HG03520 (cell line): Measurements from ENCODE around the gene MYO18B.

ENCODE experiments used
- ATAC-seq: cut with Tn5 transposase; IDR thresholded peaks from one replicate; pipeline ENCODE4 v1.9.1; 2021; ENCODE audit warnings: mild to moderate bottlenecking, moderate library complexity; ENCODE audit not compliant: unreplicated experiment

Gene MYO18B

GRCh38 chr22:26025626-26026025, 283.6 kb downstream of the MYO18B start:
- no peak for ATAC-seq

- no peak for ATAC-seq
Observed at GRCh38 chr22:26027341-26027740, 285.4 kb downstream of the MYO18B start.

GRCh38 chr22:26031641-26032040, 289.7 kb downstream of the MYO18B start:
- no peak for ATAC-seq

- ATAC-seq = no peak
Observed at GRCh38 chr22:26033071-26033470, 291.1 kb downstream of the MYO18B start.

GRCh38 chr22:26033586-26033985, 291.6 kb downstream of the MYO18B start:
- ATAC-seq = no peak

GRCh38 chr22:26035523-26035922, 293.5 kb downstream of the MYO18B start:
- ATAC-seq = no peak

GRCh38 chr22:26038365-26038764, 296.4 kb downstream of the MYO18B start:
- ATAC-seq = no peak

- ATAC-seq = no peak
Observed at GRCh38 chr22:26041931-26042330, 299.9 kb downstream of the MYO18B start.

GRCh38 chr22:26043031-26043430, 301.0 kb downstream of the MYO18B start:
- ATAC-seq = no peak

- no peak for ATAC-seq
Observed at GRCh38 chr22:26045051-26045450, 303.1 kb downstream of the MYO18B start.

GRCh38 chr22:26045860-26046259, 303.9 kb downstream of the MYO18B start:
- no peak for ATAC-seq

- ATAC-seq = no peak
Observed at GRCh38 chr22:26047516-26047915, 305.5 kb downstream of the MYO18B start.

GRCh38 chr22:26047920-26048319, 305.9 kb downstream of the MYO18B start:
- ATAC-seq = no peak

GRCh38 chr22:26050079-26050478, 308.1 kb downstream of the MYO18B start:
- no peak for ATAC-seq

- ATAC-seq = no peak
Observed at GRCh38 chr22:26053737-26054316, 311.8 kb downstream of the MYO18B start.

- no peak for ATAC-seq
Observed at GRCh38 chr22:26054841-26055605, 313.0 kb downstream of the MYO18B start.

- no peak for ATAC-seq
Observed at GRCh38 chr22:26055693-26056092, 313.7 kb downstream of the MYO18B start.

- no peak for ATAC-seq
Observed at GRCh38 chr22:26056455-26057200, 314.6 kb downstream of the MYO18B start.

- no peak for ATAC-seq
Observed at GRCh38 chr22:26057731-26058130, 315.7 kb downstream of the MYO18B start.

GRCh38 chr22:26064048-26064447, 322.1 kb downstream of the MYO18B start:
- ATAC-seq = no peak

GRCh38 chr22:26065847-26066246, 323.9 kb downstream of the MYO18B start:
- ATAC-seq = no peak

- ATAC-seq = no peak
Observed at GRCh38 chr22:26066534-26066933, 324.5 kb downstream of the MYO18B start.
